Parathyroid adenoma (tissue), 2 donors: ENCODE measurements around the gene AUP1.

ENCODE experiments used
- H2AFZ ChIP-seq: fragments of 300-600 bp; sonication (generic); one replicate; pipeline ENCODE4 v1.7.0; 2017; ENCODE audit warnings: antibody characterized with exemption, mild to moderate bottlenecking
- H3K27ac ChIP-seq: fragments of 300-600 bp; sonication (generic); one replicate; pipeline ENCODE4 v1.7.0; 2017
- H3K27me3 ChIP-seq: fragments of 300-600 bp; sonication (generic); one replicate; pipeline ENCODE4 v1.7.0; 2017; ENCODE audit warnings: low read length; ENCODE audit not compliant: control insufficient read depth, insufficient read depth
- H3K36me3 ChIP-seq: fragments of 300-600 bp; sonication (generic); one replicate; pipeline ENCODE4 v1.7.0; 2017; ENCODE audit warnings: low read length; ENCODE audit not compliant: control insufficient read depth, insufficient read depth
- H3K4me1 ChIP-seq: fragments of 300-600 bp; sonication (generic); one replicate; pipeline ENCODE4 v1.7.0; 2017; ENCODE audit warnings: control low read depth
- H3K4me2 ChIP-seq: fragments of 300-600 bp; sonication (generic); one replicate; pipeline ENCODE4 v1.7.0; 2017; ENCODE audit warnings: low read length
- H3K4me3 ChIP-seq: fragments of 300-600 bp; sonication (generic); one replicate; pipeline ENCODE4 v1.7.0; 2017; ENCODE audit warnings: low read depth, low read length
- H3K79me2 ChIP-seq: fragments of 300-600 bp; sonication (generic); one replicate; pipeline ENCODE4 v1.7.0; 2017; ENCODE audit warnings: control low read depth
- H3K9ac ChIP-seq: fragments of 300-600 bp; sonication (generic); one replicate; pipeline ENCODE4 v1.7.0; 2017; ENCODE audit warnings: mild to moderate bottlenecking
- H3K9me3 ChIP-seq: fragments of 300-600 bp; sonication (generic); one replicate; pipeline ENCODE4 v1.7.0; 2017; ENCODE audit warnings: low read length; ENCODE audit not compliant: control insufficient read depth
- CTCF ChIP-seq: fragments of 300-600 bp; sonication (generic); IDR thresholded peaks from one replicate; pipeline ENCODE4 v1.7.0; 2017; ENCODE audit warnings: antibody characterized with exemption, mild to moderate bottlenecking
- donor health status: primary hyperparathyroidism.

AUP1 gene

GRCh38 chr2:74537140-74537539 is 7.6 kb upstream of the AUP1 start:
- no peaks in the 10 kb centered on the region for H3K4me1 ChIP-seq
- H2AFZ ChIP-seq = no peak overlapping the region
- H3K9me3 ChIP-seq = no peaks in the 10 kb centered on the region
- no peak for TF ChIP-seq CTCF
- H3K9ac ChIP-seq = no peak overlapping the region
- no peak overlapping the region for H3K4me2 ChIP-seq
- H3K36me3 ChIP-seq = no peaks in the 10 kb centered on the region
- H3K79me2 ChIP-seq = no peaks in the 10 kb centered on the region
- no peaks in the 10 kb centered on the region for H3K27me3 ChIP-seq
- H3K4me3 ChIP-seq = no peak overlapping the region
- no peak overlapping the region for H3K27ac ChIP-seq

- no peak for TF ChIP-seq CTCF
- H3K4me3 ChIP-seq = no peak overlapping the region
- no peaks in the 10 kb centered on the region for H3K9me3 ChIP-seq
- no peak overlapping the region for H3K27ac ChIP-seq
- no peaks in the 10 kb centered on the region for H3K79me2 ChIP-seq
- H2AFZ ChIP-seq = no peak overlapping the region
- no peak overlapping the region for H3K9ac ChIP-seq
- no peak overlapping the region for H3K4me2 ChIP-seq
- H3K36me3 ChIP-seq = no peaks in the 10 kb centered on the region
- no peaks in the 10 kb centered on the region for H3K27me3 ChIP-seq
- no peaks in the 10 kb centered on the region for H3K4me1 ChIP-seq
These were observed 6.9 kb upstream of the AUP1 start for GRCh38 chr2:74536166-74536950.

- no peaks in the 10 kb centered on the region for H3K27me3 ChIP-seq
- no peak for TF ChIP-seq CTCF
These were observed 6.0 kb upstream of the AUP1 start for GRCh38 chr2:74535440-74535965.

GRCh38 chr2:74534411-74534810 is 4.9 kb upstream of the AUP1 start:
- Histone ChIP-seq H3K27me3 (no peaks in the 10 kb centered on the region), H3K36me3 (no peaks in the 10 kb centered on the region), H3K27ac (no peak overlapping the region), H3K4me2 (no peak overlapping the region), H2AFZ (no peak overlapping the region), H3K9me3 (no peaks in the 10 kb centered on the region), H3K4me3 (no peak overlapping the region), H3K79me2 (no peaks in the 10 kb centered on the region), H3K9ac (no peak overlapping the region), H3K4me1 (no peaks in the 10 kb centered on the region)
- no peak for TF ChIP-seq CTCF

More at GRCh38 chr2:74535440-74535965, 6.0 kb upstream of the AUP1 start:
- no peaks in the 10 kb centered on the region for H3K36me3 ChIP-seq
- no peaks in the 10 kb centered on the region for H3K79me2 ChIP-seq
- H3K9me3 ChIP-seq = no peaks in the 10 kb centered on the region
- H3K4me3 ChIP-seq = no peak overlapping the region
- H3K9ac ChIP-seq = no peak overlapping the region
- H3K4me2 ChIP-seq = no peak overlapping the region
- H3K27ac ChIP-seq = no peak overlapping the region
- no peaks in the 10 kb centered on the region for H3K4me1 ChIP-seq
- H2AFZ ChIP-seq = no peak overlapping the region

GRCh38 chr2:74533464-74533863 is 4.0 kb upstream of the AUP1 start:
- Histone ChIP-seq H3K4me2 (no peak overlapping the region), H3K27ac (no peak overlapping the region), H2AFZ (no peak overlapping the region), H3K9ac (no peak overlapping the region), H3K4me1 (peaks cover 3% of the 10 kb centered on the region), H3K9me3 (no peaks in the 10 kb centered on the region), H3K4me3 (no peak overlapping the region), H3K79me2 (peaks cover 6% of the 10 kb centered on the region), H3K27me3 (no peaks in the 10 kb centered on the region), H3K36me3 (no peaks in the 10 kb centered on the region)
- TF ChIP-seq CTCF = no peak
